Neural cell (in vitro differentiated cells): Measurements from ENCODE around the gene ZNF382. TPM values are rescaled to one million over a fixed set of nuclear protein-coding genes. Genes with fewer than 3 reads are reported as not detected.

Experiments used
- H2AFZ ChIP-seq: fragments of 200-600, 300-800 bp; sonication (generic), shearing (Covaris generic); 2 replicates; pipeline ENCODE4 v1.6.0; 2014; ENCODE audit warnings: low read depth, mild to moderate bottlenecking, antibody characterized with exemption, low read length, moderate library complexity
- H3F3A ChIP-seq: fragments of 200-600 bp; shearing (Covaris generic); 2 replicates; pipeline ENCODE4 v1.6.1; 2016; ENCODE audit warnings: mild to moderate bottlenecking, moderate library complexity, mixed read lengths, antibody characterized with exemption, low read length; ENCODE audit not compliant: insufficient read depth, poor library complexity, severe bottlenecking
- H3K27ac ChIP-seq: fragments of 200-600, 300-800 bp; sonication (generic), shearing (Covaris generic); 2 replicates; pipeline ENCODE4 v1.5.1; 2014; ENCODE audit warnings: mild to moderate bottlenecking, low read length, moderate library complexity
- H3K27me3 ChIP-seq: fragments of 300-800, 200-600 bp; sonication (generic), shearing (Covaris generic); 2 replicates; pipeline ENCODE4 v1.6.0; 2014; ENCODE audit warnings: mild to moderate bottlenecking, low read depth, low read length, moderate library complexity; ENCODE audit not compliant: insufficient read depth
- H3K36me3 ChIP-seq: fragments of 300-800, 200-600 bp; sonication (generic), shearing (Covaris generic); 2 replicates; pipeline ENCODE4 v1.5.1; 2014; ENCODE audit warnings: mild to moderate bottlenecking, antibody characterized with exemption, low read length, moderate library complexity; ENCODE audit not compliant: insufficient read depth
- H3K4me2 ChIP-seq: fragments of 300-800, 200-600 bp; sonication (generic), shearing (Covaris generic); 2 replicates; pipeline ENCODE4 v1.6.0; 2014; ENCODE audit warnings: mild to moderate bottlenecking, low read length
- H3K4me3 ChIP-seq: fragments of 300-800, 200-600 bp; sonication (generic), shearing (Covaris generic); 2 replicates; pipeline ENCODE4 v1.5.1; 2014; ENCODE audit warnings: mild to moderate bottlenecking, low read length, moderate library complexity
- H3K79me2 ChIP-seq: fragments of 200-600 bp; shearing (Covaris generic); replicated peaks from 2 replicates; pipeline ENCODE4 v1.6.0; 2014; ENCODE audit warnings: mild to moderate bottlenecking, low read length, moderate library complexity; ENCODE audit not compliant: insufficient read depth
- H3K9ac ChIP-seq: fragments of 300-800, 200-600 bp; sonication (generic), shearing (Covaris generic); 2 replicates; pipeline ENCODE4 v1.6.1; 2016; ENCODE audit warnings: mild to moderate bottlenecking, low read length, mixed read lengths
- H3K9me2 ChIP-seq: fragments of 200-600 bp; shearing (Covaris generic); 2 replicates; pipeline ENCODE4 v1.6.1; 2016; ENCODE audit warnings: mild to moderate bottlenecking, low read length, mixed read lengths; ENCODE audit not compliant: insufficient read depth
- H3K9me3 ChIP-seq: fragments of 200-600, 300-800 bp; sonication (generic), shearing (Covaris generic); 2 replicates; pipeline ENCODE4 v1.6.1; 2016; ENCODE audit warnings: mild to moderate bottlenecking, mixed run types, low read length, moderate library complexity, mixed read lengths
- H4K20me1 ChIP-seq: fragments of 200-600 bp; shearing (Covaris generic); 2 replicates; pipeline ENCODE4 v1.6.1; 2016; ENCODE audit warnings: mild to moderate bottlenecking, mixed run types; ENCODE audit not compliant: insufficient read depth
- EP300 ChIP-seq: fragments of 450-650 bp; conservative IDR thresholded peaks from 2 replicates; pipeline ENCODE4 v1.6.1; 2014; ENCODE audit warnings: antibody characterized with exemption, mild to moderate bottlenecking, moderate library complexity; ENCODE audit not compliant: poor library complexity, severe bottlenecking
- EZH2 ChIP-seq: fragments of 200-600, 300-800 bp; shearing (Covaris generic), sonication (generic); IDR thresholded peaks from 2 replicates; pipeline ENCODE4 v1.6.1; 2014; ENCODE audit warnings: antibody characterized with exemption, low read length, borderline replicate concordance, mild to moderate bottlenecking; ENCODE audit not compliant: insufficient read depth, poor library complexity, severe bottlenecking
- MXI1 ChIP-seq: fragments of 450-650 bp; conservative IDR thresholded peaks from 2 replicates; pipeline ENCODE4 v1.6.1; 2014; ENCODE audit warnings: antibody characterized with exemption, mild to moderate bottlenecking; ENCODE audit not compliant: poor library complexity, severe bottlenecking
- POLR2AphosphoS5 ChIP-seq: IDR thresholded peaks from 2 replicates; pipeline ENCODE4 v1.6.1; 2012
- RAD21 ChIP-seq: fragments of 450-650 bp; conservative IDR thresholded peaks from 2 replicates; pipeline ENCODE4 v1.6.1; 2014; ENCODE audit warnings: antibody characterized with exemption, mild to moderate bottlenecking, moderate library complexity
- SMC3 ChIP-seq: fragments of 450-650 bp; conservative IDR thresholded peaks from 2 replicates; pipeline ENCODE4 v1.6.1; 2014; ENCODE audit warnings: antibody characterized with exemption, mild to moderate bottlenecking, moderate library complexity; ENCODE audit not compliant: poor library complexity
- TAF1 ChIP-seq: IDR thresholded peaks from 2 replicates; pipeline ENCODE4 v1.6.1; 2012; ENCODE audit warnings: low read depth
- polyA plus RNA-seq: library from polyadenylated mRNA; depleted of rRNA; stranded (reverse); fragments of >200 nt; gene quantifications from 2 replicates; pipeline ENCODE4 v1.2.3, GENCODE V29; 2014
- TF ChIP-seq, protein P1 (sequence below): IDR thresholded peaks from 2 replicates; pipeline ENCODE4 v1.6.1; 2012; ENCODE audit warnings: borderline replicate concordance
- TF ChIP-seq, protein P2 (sequence below): fragments of 450-650 bp; IDR thresholded peaks from 2 replicates; pipeline ENCODE4 v1.5.1; 2014; ENCODE audit warnings: antibody characterized with exemption, mild to moderate bottlenecking, moderate library complexity; ENCODE audit not compliant: poor library complexity, severe bottlenecking

Gene ZNF382
- polyA plus RNA-seq, 1 donor from 2014 or later: 112 TPM

DNA sequence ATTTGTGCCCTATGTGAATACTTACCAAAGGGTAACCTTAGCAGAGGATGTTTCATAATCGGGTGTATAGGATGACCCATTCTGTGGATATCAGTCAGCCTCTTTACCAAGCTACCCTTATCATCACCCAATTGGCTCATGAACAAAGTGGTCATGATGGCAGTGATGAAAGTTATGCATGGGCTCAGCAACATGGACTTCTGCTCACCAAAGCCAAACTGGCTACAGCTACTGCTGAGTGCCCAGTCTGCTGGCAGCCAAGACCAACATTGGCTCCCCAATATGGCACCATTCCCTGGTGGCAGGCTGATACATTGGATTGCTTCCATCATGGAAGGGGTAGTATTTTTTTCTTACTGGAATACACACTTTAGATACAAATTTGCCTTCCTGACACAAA, 67.3 kb downstream of the ZNF382 start:
- Histone ChIP-seq H2AFZ (no peak overlapping the region), H3F3A (no peaks in the 10 kb centered on the region), H3K27me3 (no peaks in the 10 kb centered on the region), H3K9me3 (peaks cover 19% of the 10 kb centered on the region), H4K20me1 (no peaks in the 10 kb centered on the region), H3K4me3 (no peak overlapping the region), H3K4me2 (no peak overlapping the region), H3K9ac (no peak overlapping the region), H3K36me3 (no peaks in the 10 kb centered on the region), H3K9me2 (no peaks in the 10 kb centered on the region), H3K79me2 (peaks cover 16% of the 10 kb centered on the region), H3K27ac (no peak overlapping the region)
- TF ChIP-seq SMC3 (no peak), POLR2AphosphoS5 (no peak), EZH2 (no peak), EP300 (no peak), TAF1 (no peak), RAD21 (no peak), MXI1 (no peak)
- TF ChIP-seq, protein P1, sequence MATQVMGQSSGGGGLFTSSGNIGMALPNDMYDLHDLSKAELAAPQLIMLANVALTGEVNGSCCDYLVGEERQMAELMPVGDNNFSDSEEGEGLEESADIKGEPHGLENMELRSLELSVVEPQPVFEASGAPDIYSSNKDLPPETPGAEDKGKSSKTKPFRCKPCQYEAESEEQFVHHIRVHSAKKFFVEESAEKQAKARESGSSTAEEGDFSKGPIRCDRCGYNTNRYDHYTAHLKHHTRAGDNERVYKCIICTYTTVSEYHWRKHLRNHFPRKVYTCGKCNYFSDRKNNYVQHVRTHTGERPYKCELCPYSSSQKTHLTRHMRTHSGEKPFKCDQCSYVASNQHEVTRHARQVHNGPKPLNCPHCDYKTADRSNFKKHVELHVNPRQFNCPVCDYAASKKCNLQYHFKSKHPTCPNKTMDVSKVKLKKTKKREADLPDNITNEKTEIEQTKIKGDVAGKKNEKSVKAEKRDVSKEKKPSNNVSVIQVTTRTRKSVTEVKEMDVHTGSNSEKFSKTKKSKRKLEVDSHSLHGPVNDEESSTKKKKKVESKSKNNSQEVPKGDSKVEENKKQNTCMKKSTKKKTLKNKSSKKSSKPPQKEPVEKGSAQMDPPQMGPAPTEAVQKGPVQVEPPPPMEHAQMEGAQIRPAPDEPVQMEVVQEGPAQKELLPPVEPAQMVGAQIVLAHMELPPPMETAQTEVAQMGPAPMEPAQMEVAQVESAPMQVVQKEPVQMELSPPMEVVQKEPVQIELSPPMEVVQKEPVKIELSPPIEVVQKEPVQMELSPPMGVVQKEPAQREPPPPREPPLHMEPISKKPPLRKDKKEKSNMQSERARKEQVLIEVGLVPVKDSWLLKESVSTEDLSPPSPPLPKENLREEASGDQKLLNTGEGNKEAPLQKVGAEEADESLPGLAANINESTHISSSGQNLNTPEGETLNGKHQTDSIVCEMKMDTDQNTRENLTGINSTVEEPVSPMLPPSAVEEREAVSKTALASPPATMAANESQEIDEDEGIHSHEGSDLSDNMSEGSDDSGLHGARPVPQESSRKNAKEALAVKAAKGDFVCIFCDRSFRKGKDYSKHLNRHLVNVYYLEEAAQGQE: no peak
- TF ChIP-seq, protein P2, sequence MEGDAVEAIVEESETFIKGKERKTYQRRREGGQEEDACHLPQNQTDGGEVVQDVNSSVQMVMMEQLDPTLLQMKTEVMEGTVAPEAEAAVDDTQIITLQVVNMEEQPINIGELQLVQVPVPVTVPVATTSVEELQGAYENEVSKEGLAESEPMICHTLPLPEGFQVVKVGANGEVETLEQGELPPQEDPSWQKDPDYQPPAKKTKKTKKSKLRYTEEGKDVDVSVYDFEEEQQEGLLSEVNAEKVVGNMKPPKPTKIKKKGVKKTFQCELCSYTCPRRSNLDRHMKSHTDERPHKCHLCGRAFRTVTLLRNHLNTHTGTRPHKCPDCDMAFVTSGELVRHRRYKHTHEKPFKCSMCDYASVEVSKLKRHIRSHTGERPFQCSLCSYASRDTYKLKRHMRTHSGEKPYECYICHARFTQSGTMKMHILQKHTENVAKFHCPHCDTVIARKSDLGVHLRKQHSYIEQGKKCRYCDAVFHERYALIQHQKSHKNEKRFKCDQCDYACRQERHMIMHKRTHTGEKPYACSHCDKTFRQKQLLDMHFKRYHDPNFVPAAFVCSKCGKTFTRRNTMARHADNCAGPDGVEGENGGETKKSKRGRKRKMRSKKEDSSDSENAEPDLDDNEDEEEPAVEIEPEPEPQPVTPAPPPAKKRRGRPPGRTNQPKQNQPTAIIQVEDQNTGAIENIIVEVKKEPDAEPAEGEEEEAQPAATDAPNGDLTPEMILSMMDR: no peak

DNA sequence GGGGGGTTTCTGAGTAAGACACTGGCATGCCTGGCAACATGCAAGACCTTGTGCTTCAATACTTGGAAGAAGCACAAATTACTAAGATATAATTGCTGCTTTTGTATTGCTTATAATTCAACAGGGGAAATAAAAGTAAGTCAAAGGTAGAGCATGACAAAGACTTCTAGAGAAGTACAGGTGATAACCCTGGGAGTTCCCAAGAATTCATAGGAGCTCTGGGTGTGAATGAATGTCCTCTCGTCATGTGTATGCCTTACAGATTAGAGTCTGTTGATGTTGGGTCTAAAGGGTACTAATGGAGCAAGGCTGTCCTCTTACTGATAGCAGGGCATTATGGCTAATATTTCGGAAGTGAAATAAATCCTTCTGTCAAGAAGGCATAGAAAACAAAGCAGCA, 69.1 kb downstream of the ZNF382 start:
- Histone ChIP-seq H3K9ac (no peak overlapping the region), H3K36me3 (peaks cover 7% of the 10 kb centered on the region), H3K4me2 (no peak overlapping the region), H2AFZ (no peak overlapping the region), H3K27me3 (no peaks in the 10 kb centered on the region), H3K27ac (no peak overlapping the region), H3K4me3 (no peak overlapping the region), H3K9me2 (no peaks in the 10 kb centered on the region), H3F3A (no peaks in the 10 kb centered on the region), H4K20me1 (no peaks in the 10 kb centered on the region), H3K9me3 (peaks cover 19% of the 10 kb centered on the region), H3K79me2 (peaks cover 8% of the 10 kb centered on the region)
- TF ChIP-seq RAD21: no peak
- TF ChIP-seq TAF1: no peak
- no peak for TF ChIP-seq POLR2AphosphoS5
- TF ChIP-seq, protein P1: no peak
- TF ChIP-seq EZH2: no peak
- TF ChIP-seq, protein P2: no peak
- TF ChIP-seq MXI1: no peak
- TF ChIP-seq SMC3: no peak
- TF ChIP-seq EP300: no peak
